ENCODE results near the gene FILIP1.
A peak's percentile ranks its signal among the peaks of the same experiment; 100 is the strongest.

The FILIP1 gene

GRCh38 chr6:75329703-75330102, 163.9 kb downstream of the FILIP1 start:
- no peak for DNase-seq

DNA sequence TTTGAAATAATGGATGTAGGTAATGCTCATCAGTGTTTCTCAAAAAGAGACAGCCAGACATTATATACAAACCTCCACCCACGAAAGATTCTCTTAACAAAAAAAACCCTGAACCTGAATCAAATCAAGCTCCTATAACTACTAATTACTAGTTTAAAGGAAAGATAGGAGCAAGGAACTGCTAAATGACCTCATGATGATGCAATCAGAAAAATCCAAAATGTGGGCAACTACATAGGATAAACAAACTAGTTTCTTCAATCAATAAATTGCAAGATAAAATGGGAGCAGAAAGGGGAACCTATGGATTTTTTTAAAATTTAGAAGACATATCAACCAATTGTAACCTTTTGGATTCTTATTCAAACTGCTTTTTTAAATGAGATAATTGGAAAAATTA, 165.8 kb downstream of the FILIP1 start:
- DNase-seq = no peak

- DNase-seq = no peak
Measured at GRCh38 chr6:75326557-75327258, 166.9 kb downstream of the FILIP1 start.

- DNase-seq = no peak
Measured at GRCh38 chr6:75318900-75319299, 174.7 kb downstream of the FILIP1 start.

DNA sequence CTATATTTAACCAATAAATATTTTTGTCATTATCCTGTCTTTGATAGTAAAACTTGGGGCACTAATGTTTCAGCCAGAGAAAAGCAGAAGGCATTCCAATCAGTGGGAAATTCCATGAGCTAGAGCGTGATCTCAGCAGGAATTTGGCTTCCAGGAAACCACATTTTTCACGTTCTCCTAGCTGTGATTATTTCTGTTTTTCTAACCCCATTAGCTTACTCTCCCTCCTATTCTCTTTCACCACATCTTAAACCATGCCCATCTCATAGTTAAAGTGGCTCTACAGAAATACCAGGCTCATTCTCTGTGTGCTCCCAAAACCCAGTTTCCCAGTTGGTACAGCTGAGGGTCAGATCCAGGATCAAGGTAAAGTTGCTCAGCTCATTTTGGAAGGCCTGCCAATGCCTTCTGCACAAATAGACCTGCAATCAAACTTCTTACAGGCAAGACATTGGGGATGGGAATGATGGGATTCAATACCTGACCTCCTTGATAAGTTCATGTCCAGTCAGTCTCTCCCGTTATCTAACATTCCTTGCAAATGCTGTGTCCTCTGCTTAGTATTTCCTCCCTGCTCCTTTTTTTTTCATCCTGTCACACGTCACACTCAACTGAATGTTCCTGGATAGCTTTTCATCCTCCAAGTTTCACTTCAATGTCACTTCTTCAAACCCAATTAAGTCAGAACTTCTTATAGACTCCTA, 175.9 kb downstream of the FILIP1 start:
- no peak for DNase-seq

- no peak for DNase-seq
Measured at GRCh38 chr6:75315978-75316377, 177.6 kb downstream of the FILIP1 start.

- no peak for DNase-seq
Measured at GRCh38 chr6:75308250-75308988, 185.2 kb downstream of the FILIP1 start.

DNA sequence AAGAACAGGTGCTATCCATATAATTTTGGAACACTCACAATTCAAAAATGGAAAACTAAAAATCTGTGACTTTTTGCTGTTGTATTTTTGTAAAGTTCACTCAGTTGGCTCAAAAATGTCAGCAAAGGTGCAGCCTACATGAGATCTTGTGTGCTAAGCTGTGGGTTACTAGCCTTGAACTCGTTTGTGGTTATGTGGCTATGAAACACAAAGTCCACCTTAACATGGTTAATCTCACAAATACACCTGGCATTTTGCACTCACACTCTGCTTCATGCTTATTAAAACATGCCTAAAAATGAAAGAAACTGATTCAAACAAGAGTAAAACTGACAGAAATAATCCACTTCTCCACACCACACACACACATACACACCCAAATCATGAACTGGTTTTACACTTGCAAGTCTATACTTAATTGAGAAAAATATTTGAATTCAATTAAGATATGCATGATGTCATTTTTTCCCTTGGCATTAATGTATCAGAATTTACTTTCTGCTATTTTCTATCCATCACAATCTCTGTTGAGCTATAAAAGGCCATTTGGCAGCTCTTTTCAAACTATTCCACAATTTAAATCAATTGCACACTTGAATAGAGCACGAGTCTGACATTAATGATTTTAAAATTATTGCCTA, 186.1 kb downstream of the FILIP1 start:
- DNase-seq = no peak

GRCh38 chr6:75306064-75306463, 187.5 kb downstream of the FILIP1 start:
- DNase-seq = no peak

DNA sequence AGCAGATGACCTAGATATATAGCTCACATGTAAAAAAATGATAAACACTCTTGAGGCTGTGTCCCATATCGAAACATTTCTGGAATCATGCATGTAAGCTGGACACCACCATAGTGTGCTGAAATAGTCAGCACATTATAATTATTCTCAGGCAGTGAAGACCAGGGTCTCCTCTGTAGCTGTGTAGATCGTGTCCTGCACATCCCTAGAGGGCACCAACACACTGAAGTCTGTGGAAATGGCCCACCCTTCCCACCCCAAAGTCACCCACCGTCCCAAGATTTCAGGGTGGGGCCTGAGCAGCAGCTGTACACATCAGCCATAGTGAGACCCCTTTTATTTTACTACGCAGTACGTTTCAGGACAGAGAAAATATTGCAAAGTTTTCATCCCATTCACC, 188.0 kb downstream of the FILIP1 start:
- no peak for DNase-seq

DNA sequence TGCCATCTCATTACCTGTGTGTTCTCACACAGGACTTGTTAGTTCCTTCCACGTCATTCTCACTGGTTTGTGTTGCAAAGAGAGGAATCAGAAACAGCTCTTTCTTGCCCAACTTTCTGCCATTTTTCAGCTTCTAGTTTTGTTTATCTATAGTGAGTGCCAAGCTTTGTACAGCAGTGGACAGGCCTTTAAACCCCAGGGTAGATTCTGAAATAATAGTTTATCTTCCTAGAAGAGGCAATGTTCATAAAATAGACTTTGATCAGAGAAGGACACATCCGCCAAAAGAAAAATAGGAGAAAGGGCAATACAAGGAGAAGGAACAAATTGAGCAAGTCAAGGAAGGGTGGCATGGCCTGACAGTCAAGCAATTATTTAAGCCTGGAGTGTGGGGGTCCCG, 191.3 kb downstream of the FILIP1 start:
- no peak for DNase-seq

DNA sequence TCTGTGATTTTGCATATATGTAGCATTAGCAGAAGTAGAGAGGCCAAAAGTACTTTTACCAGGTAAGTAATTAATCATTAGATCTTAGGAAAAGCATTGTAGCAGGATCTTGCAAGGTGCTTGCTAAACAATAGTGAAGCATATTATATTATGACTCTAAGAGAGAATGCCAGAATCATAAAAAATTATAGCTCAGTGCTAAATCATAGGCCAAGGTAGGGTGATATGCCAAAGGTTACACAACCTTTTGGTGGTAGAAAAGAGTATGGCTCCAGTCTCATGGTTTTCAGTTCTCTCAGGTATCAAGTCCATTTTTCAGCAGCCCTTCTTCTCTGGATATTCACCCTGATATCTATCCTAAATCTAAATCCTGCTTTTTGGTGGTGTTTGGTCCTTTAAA, 192.1 kb downstream of the FILIP1 start:
- no peak for DNase-seq

- DNase-seq = no peak
Measured at GRCh38 chr6:75301088-75301487, 192.5 kb downstream of the FILIP1 start.

DNA sequence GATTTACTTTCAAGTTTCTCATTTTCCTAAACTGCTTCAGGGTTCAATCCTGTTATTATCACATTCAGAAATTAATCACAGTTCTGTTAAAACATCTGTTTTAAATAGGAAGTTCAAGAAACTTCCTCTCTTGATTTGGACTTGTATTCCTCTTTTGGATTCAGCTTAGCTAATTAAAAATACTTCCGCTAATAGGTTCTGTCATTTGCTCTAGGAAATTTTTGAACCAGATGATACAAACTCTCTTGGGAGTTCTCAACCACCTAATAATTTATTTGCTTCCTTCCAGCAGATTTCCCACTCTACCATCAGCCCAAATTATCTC, 193.1 kb downstream of the FILIP1 start:
- no peak for DNase-seq

GRCh38 chr6:75299801-75300530, 193.6 kb downstream of the FILIP1 start:
- no peak for DNase-seq

GRCh38 chr6:75296811-75297779, 196.5 kb downstream of the FILIP1 start:
- peak; percentile 12 for DNase-seq

DNA sequence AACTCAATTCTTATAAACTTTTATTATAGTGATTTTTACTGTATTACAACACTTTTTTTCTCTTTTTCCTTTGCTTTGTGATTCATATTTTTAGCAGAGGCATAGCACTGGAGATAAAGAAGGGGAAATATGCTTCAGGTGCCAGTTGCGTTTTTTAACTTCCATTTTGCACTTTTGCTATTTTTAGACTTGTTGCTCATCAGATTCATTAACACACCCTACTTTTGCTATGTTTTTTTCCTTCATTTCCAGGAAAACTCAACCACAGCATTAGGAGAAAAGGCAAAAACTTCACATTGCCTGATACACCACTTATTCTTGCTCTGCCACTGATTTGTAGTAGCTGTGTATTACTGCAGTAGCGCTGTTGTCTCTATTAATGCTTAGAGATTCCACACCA, 201.0 kb downstream of the FILIP1 start:
- no peak for DNase-seq

DNA sequence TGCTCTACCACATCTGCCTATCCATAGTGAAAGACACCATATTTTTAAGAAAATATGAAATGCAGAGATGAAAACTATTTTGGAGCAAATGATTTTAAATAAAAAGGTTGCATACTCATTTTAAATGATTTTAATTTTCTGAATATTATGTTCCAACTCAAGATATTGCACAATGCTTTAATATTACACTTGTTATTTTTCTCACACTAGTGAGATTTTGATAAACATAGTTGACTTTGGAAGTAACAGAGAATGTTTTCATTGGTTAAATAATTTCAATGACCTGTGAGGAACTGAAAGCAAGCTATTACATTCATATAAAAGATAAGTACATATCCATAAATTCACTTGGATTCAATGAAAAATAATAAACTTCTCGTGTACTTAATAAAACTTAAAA, 201.9 kb downstream of the FILIP1 start:
- no peak for DNase-seq

DNA sequence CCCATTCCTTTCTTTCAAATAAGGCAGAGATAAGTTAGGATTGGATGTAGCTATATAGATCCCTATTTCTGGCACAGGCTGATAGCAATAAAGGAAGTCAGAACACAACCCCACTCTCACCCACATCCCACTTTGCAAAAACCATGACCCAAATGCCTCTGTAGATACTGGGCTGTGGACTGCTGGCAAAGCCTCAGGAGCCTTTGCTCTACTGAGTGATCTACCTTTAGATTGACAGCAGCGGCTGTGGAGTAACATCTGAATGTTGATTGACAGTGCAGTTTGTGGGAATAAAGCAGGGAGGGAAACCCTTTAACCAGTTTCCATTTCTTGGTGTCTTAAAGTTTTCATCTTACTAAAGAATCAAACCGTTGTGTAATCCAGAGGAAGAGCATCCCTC, 202.3 kb downstream of the FILIP1 start:
- no peak for DNase-seq

GRCh38 chr6:75290136-75290945, 203.3 kb downstream of the FILIP1 start:
- no peak for DNase-seq

DNA sequence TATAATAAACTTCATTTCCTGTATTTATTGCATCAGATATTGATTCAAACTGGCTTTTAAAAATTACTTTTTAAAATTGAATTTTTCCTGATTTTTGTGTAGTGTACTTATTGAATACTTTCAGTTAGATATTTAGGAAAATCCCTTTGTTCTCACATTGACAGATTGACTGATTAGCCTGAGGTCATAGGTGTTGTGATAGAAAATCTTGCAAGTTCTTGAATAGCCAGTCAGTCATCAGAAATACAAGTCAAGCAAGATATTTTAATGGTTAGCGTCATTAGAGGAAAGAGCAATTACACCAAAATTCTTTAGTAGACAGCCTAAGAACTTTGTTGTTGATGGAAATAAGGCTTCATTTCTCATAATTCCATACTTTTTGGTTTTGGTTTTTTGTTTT, 205.6 kb downstream of the FILIP1 start:
- DNase-seq = no peak

All from NCI-H2029 treated with DMSO at 0.1 percent for 48 hours (cell line).